H1 (cell line): ENCODE results near the gene MAGI2. TPM values are rescaled to one million over a fixed set of nuclear protein-coding genes. Genes with fewer than 3 reads are reported as not detected.

ENCODE experiments used
- CHD7 ChIP-seq: fragments of 300-600 bp; sonication (generic); IDR thresholded peaks from 2 replicates; pipeline ENCODE4 v1.7.1; 2012; ENCODE audit warnings: low read length, moderate library complexity, mild to moderate bottlenecking, inconsistent platforms; ENCODE audit not compliant: insufficient replicate concordance
- CREB1 ChIP-seq: IDR thresholded peaks from 2 replicates; pipeline ENCODE4 v1.6.1; 2012; ENCODE audit warnings: inconsistent platforms
- GABPA ChIP-seq: IDR thresholded peaks from 2 replicates; pipeline ENCODE4 v1.6.1; 2011; ENCODE audit warnings: mild to moderate bottlenecking, low read length, moderate library complexity, borderline replicate concordance; ENCODE audit not compliant: insufficient read depth
- POLR2A ChIP-seq, 2 experiments: IDR thresholded peaks; 1 replicate in 1 of 2; 2 replicates in 1 of 2; pipeline ENCODE4 v1.6.1; 2011; ENCODE audit warnings: low read depth in 2 of 2, low read length in 2 of 2, mild to moderate bottlenecking in 2 of 2; ENCODE audit errors: control extremely low read depth in 1 of 2
- POLR2AphosphoS5 ChIP-seq: IDR thresholded peaks from 2 replicates; pipeline ENCODE4 v1.6.1; 2011; ENCODE audit warnings: low read depth, low read length
- SIRT6 ChIP-seq: IDR thresholded peaks from one replicate; pipeline ENCODE4 v1.7.1; 2012; ENCODE audit warnings: low read length, inconsistent platforms
- TCF12 ChIP-seq: IDR thresholded peaks from 2 replicates; pipeline ENCODE4 v1.6.1; 2011; ENCODE audit warnings: low read depth, mild to moderate bottlenecking, low read length
- TEAD4 ChIP-seq: IDR thresholded peaks from 2 replicates; pipeline ENCODE4 v1.6.1; 2012; ENCODE audit warnings: low read depth, low read length, inconsistent platforms, mixed read lengths
- polyA plus RNA-seq, 7 experiments: library from polyadenylated mRNA; depleted of rRNA in 3 of 7; stranded (reverse) in 5 of 7; unstranded in 2 of 7; fragments of >200 nt in 5 of 7; fragments of 200-250 nt in 2 of 7; gene quantifications; 1 replicate in 5 of 7; 2 replicates in 1 of 7; 4 replicates in 1 of 7; pipeline versions ENCODE4 v1.2.1 to v1.2.3, GENCODE V29; 2011 to 2013; ENCODE audit warnings: missing spikeins in 2 of 7, mixed read lengths in 2 of 7
- total RNA-seq: library from RNA; stranded (reverse); fragmentation: NEBNext Ultra II Directional; extraction: Animal tissue kit (Norgen Biotek cat#: 25700); gene quantifications from 2 replicates; pipeline ENCODE4 v1.2.1, GENCODE V29; 2021
- TF ChIP-seq, protein P1 (sequence below): IDR thresholded peaks from 2 replicates; pipeline ENCODE4 v1.6.1; 2012; ENCODE audit warnings: inconsistent platforms

The MAGI2 gene
- total and polyA plus RNA-seq, 2 of the 8 experiments (the other 6 are each of a cell fraction or from before 2014, with no cell fraction given): 6.0 to 27.3 TPM

GRCh38 chr7:78770422-78771410 is 682.8 kb downstream of the MAGI2 start (continued):
- TF ChIP-seq CHD7 (no peak), GABPA (no peak), POLR2AphosphoS5 (no peak), TCF12 (no peak), POLR2A (IDR thresholded peaks at IDR 0.05; ENCODE audit: control extremely low read depth in 1 of 2, low read depth in 2 of 2, low read length in 2 of 2) (peak in 1 of 2 experiments; percentile 41; a peak in 2 of 3 replicates), TEAD4 (no peak), SIRT6 (no peak), CREB1 (peak; percentile 45; the same call in 1 of the 2 replicates)
- TF ChIP-seq, protein P1, sequence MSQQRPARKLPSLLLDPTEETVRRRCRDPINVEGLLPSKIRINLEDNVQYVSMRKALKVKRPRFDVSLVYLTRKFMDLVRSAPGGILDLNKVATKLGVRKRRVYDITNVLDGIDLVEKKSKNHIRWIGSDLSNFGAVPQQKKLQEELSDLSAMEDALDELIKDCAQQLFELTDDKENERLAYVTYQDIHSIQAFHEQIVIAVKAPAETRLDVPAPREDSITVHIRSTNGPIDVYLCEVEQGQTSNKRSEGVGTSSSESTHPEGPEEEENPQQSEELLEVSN: no peak
